ENCODE results near the gene KAT2A. TPM values are rescaled to one million over a fixed set of nuclear protein-coding genes. Genes with fewer than 3 reads are reported as not detected.

Gene KAT2A
- total and polyA plus RNA-seq, 4 donors = 18.8 to 56.8 (median 32.7) TPM

- Histone ChIP-seq H3K9me3 (ENCODE audit: control insufficient read depth in 4 of 4, insufficient read depth in 3 of 4, low read length in 3 of 4) (no peaks in the 10 kb centered on the region), H3K36me3 (ENCODE audit: control insufficient read depth in 4 of 4, insufficient read depth in 4 of 4, low read length in 4 of 4) (no peaks in the 10 kb centered on the region), H3K9ac (ENCODE audit: insufficient read depth in 1 of 2, low read length in 2 of 2) (no peak overlapping the region), H3K4me1 (ENCODE audit: control insufficient read depth in 5 of 5, insufficient read depth in 5 of 5, low read length in 5 of 5) (peaks cover 0 to 4% (median 0%) of the 10 kb centered on the region in 5 donors), H3K4me3 (no peak overlapping the region), H3K27me3 (ENCODE audit: control insufficient read depth in 3 of 3, insufficient read depth in 3 of 3, low read length in 2 of 3) (peaks cover 0 to 15% (median 9%) of the 10 kb centered on the region in 3 donors), H3K27ac (ENCODE audit: low read depth in 1 of 2, low read length in 1 of 2) (no peak overlapping the region)
- ATAC-seq (ENCODE audit: insufficient read depth, low FRiP score) (no peak), DNase-seq (no peak)
- TF ChIP-seq CTCF (IDR thresholded peaks at IDR 0.05; ENCODE audit: control extremely low read depth, extremely low read depth) = no peak
- WGBS, 2 donors = 13 to 27% methylated on average over 3 of the region's 3 CpGs
Measured at GRCh38 chr17:42071810-42072209, 49.4 kb downstream of the KAT2A start.

- Histone ChIP-seq H3K9ac (ENCODE audit: insufficient read depth in 1 of 2, low read length in 2 of 2) (no peak overlapping the region), H3K4me1 (ENCODE audit: control insufficient read depth in 5 of 5, insufficient read depth in 5 of 5, low read length in 5 of 5) (peaks cover 0 to 4% (median 0%) of the 10 kb centered on the region in 5 donors), H3K4me3 (no peak overlapping the region), H3K27me3 (ENCODE audit: control insufficient read depth in 3 of 3, insufficient read depth in 3 of 3, low read length in 2 of 3) (peaks cover 0 to 13% (median 9%) of the 10 kb centered on the region in 3 donors), H3K9me3 (ENCODE audit: control insufficient read depth in 4 of 4, insufficient read depth in 3 of 4, low read length in 3 of 4) (no peaks in the 10 kb centered on the region), H3K36me3 (ENCODE audit: control insufficient read depth in 4 of 4, insufficient read depth in 4 of 4, low read length in 4 of 4) (no peaks in the 10 kb centered on the region), H3K27ac (ENCODE audit: low read depth in 1 of 2, low read length in 1 of 2) (no peak overlapping the region)
- TF ChIP-seq CTCF (IDR thresholded peaks at IDR 0.05; ENCODE audit: control extremely low read depth, extremely low read depth) = no peak
- 77 to 85% methylated on average over 3 of the region's 3 CpGs for WGBS, 2 donors
- ATAC-seq (ENCODE audit: insufficient read depth, low FRiP score) (no peak), DNase-seq (no peak)
Measured at GRCh38 chr17:42068979-42069378, 52.2 kb downstream of the KAT2A start.

GRCh38 chr17:42067371-42068091 lies 53.6 kb downstream of the KAT2A start:
- Histone ChIP-seq H3K4me1 (ENCODE audit: control insufficient read depth in 5 of 5, insufficient read depth in 5 of 5, low read length in 5 of 5) (peaks cover 0 to 4% (median 3%) of the 10 kb centered on the region in 5 donors), H3K4me3 (no peak overlapping the region), H3K9ac (ENCODE audit: insufficient read depth in 1 of 2, low read length in 2 of 2) (no peak overlapping the region), H3K27me3 (ENCODE audit: control insufficient read depth in 3 of 3, insufficient read depth in 3 of 3, low read length in 2 of 3) (peaks cover 0 to 6% (median 4%) of the 10 kb centered on the region in 3 donors), H3K36me3 (ENCODE audit: control insufficient read depth in 4 of 4, insufficient read depth in 4 of 4, low read length in 4 of 4) (no peaks in the 10 kb centered on the region), H3K27ac (ENCODE audit: low read depth in 1 of 2, low read length in 1 of 2) (no peak overlapping the region), H3K9me3 (ENCODE audit: control insufficient read depth in 4 of 4, insufficient read depth in 3 of 4, low read length in 3 of 4) (no peaks in the 10 kb centered on the region)
- DNase-seq (peak; percentile 40 to 58 (median 46)), ATAC-seq (ENCODE audit: insufficient read depth, low FRiP score) (no peak)
- peak; percentile 70 for TF ChIP-seq CTCF (IDR thresholded peaks at IDR 0.05; ENCODE audit: control extremely low read depth, extremely low read depth)
- WGBS, 2 donors = 37 to 45% methylated on average over 12 of the region's 12 CpGs

All from lung (tissue), 12 donors.